ENCODE data around the gene RREB1.

RREB1 gene

GRCh38 chr6:7200598-7201443 lies 93.1 kb downstream of the RREB1 start:
- no peak for TF ChIP-seq CTCF (IDR thresholded peaks at IDR 0.05; ENCODE audit: low read depth, low read length)
- H3K27me3 ChIP-seq: no peaks in the 10 kb centered on the region
- H3K4me3 ChIP-seq (ENCODE audit: low read depth, low read length): no peak overlapping the region
- no peaks in the 10 kb centered on the region for H3K9me3 ChIP-seq
- no peak for DNase-seq
- H3K36me3 ChIP-seq: 0 out of 2 replicates have a peak, but pooled peaks cover 3% of the 10 kb centered on the region
- no peaks in the 10 kb centered on the region for H3K4me1 ChIP-seq

- no peak for DNase-seq
- no peak for TF ChIP-seq CTCF (IDR thresholded peaks at IDR 0.05; ENCODE audit: low read depth, low read length)
- Histone ChIP-seq H3K4me3 (ENCODE audit: low read depth, low read length) (no peak overlapping the region), H3K27me3 (no peaks in the 10 kb centered on the region), H3K9me3 (no peaks in the 10 kb centered on the region), H3K4me1 (no peaks in the 10 kb centered on the region), H3K36me3 (0 out of 2 replicates have a peak, but pooled peaks cover 3% of the 10 kb centered on the region)
Measured at GRCh38 chr6:7201444-7201731, 93.6 kb downstream of the RREB1 start.

- TF ChIP-seq CTCF (IDR thresholded peaks at IDR 0.05; ENCODE audit: low read depth, low read length): no peak
- Histone ChIP-seq H3K36me3 (0 out of 2 replicates have a peak, but pooled peaks cover 3% of the 10 kb centered on the region), H3K9me3 (no peaks in the 10 kb centered on the region), H3K27me3 (no peaks in the 10 kb centered on the region), H3K4me1 (no peaks in the 10 kb centered on the region), H3K4me3 (ENCODE audit: low read depth, low read length) (no peak overlapping the region)
- no peak for DNase-seq
Measured at GRCh38 chr6:7201732-7202541, 94.2 kb downstream of the RREB1 start.

GRCh38 chr6:7202950-7203349 lies 95.2 kb downstream of the RREB1 start:
- no peak for TF ChIP-seq CTCF (IDR thresholded peaks at IDR 0.05; ENCODE audit: low read depth, low read length)

GRCh38 chr6:7203939-7204338 lies 96.2 kb downstream of the RREB1 start:
- no peak for TF ChIP-seq CTCF (IDR thresholded peaks at IDR 0.05; ENCODE audit: low read depth, low read length)
- no peaks in the 10 kb centered on the region for H3K9me3 ChIP-seq
- H3K4me1 ChIP-seq: no peaks in the 10 kb centered on the region
- H3K27me3 ChIP-seq: no peaks in the 10 kb centered on the region; the same call in 1 of the 2 replicates
- H3K4me3 ChIP-seq (ENCODE audit: low read depth, low read length): no peak overlapping the region
- H3K36me3 ChIP-seq: no peaks in the 10 kb centered on the region
- no peak for DNase-seq

More at GRCh38 chr6:7202950-7203349, 95.2 kb downstream of the RREB1 start:
- Histone ChIP-seq H3K4me1 (no peaks in the 10 kb centered on the region), H3K9me3 (no peaks in the 10 kb centered on the region), H3K4me3 (ENCODE audit: low read depth, low read length) (no peak overlapping the region), H3K36me3 (no peaks in the 10 kb centered on the region), H3K27me3 (no peaks in the 10 kb centered on the region)
- DNase-seq: no peak

DNA sequence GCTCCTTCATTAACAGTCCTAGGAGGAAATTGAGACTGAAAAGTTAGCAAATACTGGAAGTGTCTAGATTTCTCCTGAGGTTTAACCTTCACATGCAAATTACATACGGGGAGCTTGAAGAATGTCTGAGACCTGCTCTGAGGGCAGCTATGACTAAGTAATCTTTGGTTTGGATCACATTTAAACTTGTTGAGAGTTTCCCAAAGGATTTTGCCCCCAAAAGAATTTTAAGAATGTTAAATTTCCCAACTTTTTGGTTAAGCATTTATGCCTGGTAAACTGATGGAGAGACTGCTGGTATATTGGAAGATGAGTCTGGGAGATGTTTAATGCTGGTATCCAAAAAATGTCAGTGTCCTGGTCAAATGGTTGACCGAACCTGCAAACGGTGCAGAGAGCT lies 97.0 kb downstream of the RREB1 start:
- no peak overlapping the region for H3K4me3 ChIP-seq (ENCODE audit: low read depth, low read length)
- no peak for TF ChIP-seq CTCF (IDR thresholded peaks at IDR 0.05; ENCODE audit: low read depth, low read length)
- H3K27me3 ChIP-seq: no peaks in the 10 kb centered on the region; the same call in 1 of the 2 replicates
- no peaks in the 10 kb centered on the region for H3K4me1 ChIP-seq
- H3K9me3 ChIP-seq: no peaks in the 10 kb centered on the region
- no peaks in the 10 kb centered on the region for H3K36me3 ChIP-seq
- DNase-seq: no peak
